A673 (cell line): ENCODE data around the gene MAP1A.

Source experiments
- EZH2 ChIP-seq: fragments of 200-600 bp; sonication (generic); IDR thresholded peaks from 2 replicates; pipeline ENCODE4 v1.6.1; 2017; ENCODE audit warnings: borderline replicate concordance, low read depth, mild to moderate bottlenecking, mixed read lengths, antibody characterized with exemption, low read length; ENCODE audit not compliant: poor library complexity, severe bottlenecking
- TF ChIP-seq, protein P1 (sequence below): fragments of 300-800, 200-600 bp; sonication (generic); conservative IDR thresholded peaks from 2 replicates; pipeline ENCODE4 v1.5.1; 2017; ENCODE audit warnings: low read depth, mild to moderate bottlenecking, antibody characterized with exemption, low read length, moderate library complexity, mixed read lengths

DNA sequence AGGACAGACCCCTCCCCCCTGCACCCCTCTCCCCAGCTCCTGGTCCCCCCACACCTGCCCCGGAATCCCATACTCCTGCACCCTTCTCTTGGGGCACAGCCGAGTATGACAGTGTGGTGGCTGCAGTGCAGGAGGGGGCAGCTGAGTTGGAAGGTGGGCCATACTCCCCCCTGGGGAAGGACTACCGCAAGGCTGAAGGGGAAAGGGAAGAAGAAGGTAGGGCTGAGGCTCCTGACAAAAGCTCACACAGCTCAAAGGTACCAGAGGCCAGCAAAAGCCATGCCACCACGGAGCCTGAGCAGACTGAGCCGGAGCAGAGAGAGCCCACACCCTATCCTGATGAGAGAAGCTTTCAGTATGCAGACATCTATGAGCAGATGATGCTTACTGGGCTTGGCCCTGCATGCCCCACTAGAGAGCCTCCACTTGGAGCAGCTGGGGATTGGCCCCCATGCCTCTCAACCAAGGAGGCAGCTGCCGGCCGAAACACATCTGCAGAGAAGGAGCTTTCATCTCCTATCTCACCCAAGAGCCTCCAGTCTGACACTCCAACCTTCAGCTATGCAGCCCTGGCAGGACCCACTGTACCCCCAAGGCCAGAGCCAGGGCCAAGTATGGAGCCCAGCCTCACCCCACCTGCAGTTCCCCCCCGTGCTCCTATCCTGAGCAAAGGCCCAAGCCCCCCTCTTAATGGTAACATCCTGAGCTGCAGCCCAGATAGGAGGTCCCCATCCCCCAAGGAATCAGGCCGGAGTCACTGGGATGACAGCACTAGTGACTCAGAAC, 9.8 kb downstream of the MAP1A start:
- TF ChIP-seq, protein P1, sequence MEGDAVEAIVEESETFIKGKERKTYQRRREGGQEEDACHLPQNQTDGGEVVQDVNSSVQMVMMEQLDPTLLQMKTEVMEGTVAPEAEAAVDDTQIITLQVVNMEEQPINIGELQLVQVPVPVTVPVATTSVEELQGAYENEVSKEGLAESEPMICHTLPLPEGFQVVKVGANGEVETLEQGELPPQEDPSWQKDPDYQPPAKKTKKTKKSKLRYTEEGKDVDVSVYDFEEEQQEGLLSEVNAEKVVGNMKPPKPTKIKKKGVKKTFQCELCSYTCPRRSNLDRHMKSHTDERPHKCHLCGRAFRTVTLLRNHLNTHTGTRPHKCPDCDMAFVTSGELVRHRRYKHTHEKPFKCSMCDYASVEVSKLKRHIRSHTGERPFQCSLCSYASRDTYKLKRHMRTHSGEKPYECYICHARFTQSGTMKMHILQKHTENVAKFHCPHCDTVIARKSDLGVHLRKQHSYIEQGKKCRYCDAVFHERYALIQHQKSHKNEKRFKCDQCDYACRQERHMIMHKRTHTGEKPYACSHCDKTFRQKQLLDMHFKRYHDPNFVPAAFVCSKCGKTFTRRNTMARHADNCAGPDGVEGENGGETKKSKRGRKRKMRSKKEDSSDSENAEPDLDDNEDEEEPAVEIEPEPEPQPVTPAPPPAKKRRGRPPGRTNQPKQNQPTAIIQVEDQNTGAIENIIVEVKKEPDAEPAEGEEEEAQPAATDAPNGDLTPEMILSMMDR: no peak
- no peak for TF ChIP-seq EZH2
